GM21528 (cell line): ENCODE data around the gene HMGXB4.

Experiments
- ATAC-seq: cut with Tn5 transposase; IDR thresholded peaks from one replicate; pipeline ENCODE4 v1.9.1; 2021; ENCODE audit warnings: mild to moderate bottlenecking, moderate library complexity; ENCODE audit not compliant: unreplicated experiment, low FRiP score

The HMGXB4 gene

DNA sequence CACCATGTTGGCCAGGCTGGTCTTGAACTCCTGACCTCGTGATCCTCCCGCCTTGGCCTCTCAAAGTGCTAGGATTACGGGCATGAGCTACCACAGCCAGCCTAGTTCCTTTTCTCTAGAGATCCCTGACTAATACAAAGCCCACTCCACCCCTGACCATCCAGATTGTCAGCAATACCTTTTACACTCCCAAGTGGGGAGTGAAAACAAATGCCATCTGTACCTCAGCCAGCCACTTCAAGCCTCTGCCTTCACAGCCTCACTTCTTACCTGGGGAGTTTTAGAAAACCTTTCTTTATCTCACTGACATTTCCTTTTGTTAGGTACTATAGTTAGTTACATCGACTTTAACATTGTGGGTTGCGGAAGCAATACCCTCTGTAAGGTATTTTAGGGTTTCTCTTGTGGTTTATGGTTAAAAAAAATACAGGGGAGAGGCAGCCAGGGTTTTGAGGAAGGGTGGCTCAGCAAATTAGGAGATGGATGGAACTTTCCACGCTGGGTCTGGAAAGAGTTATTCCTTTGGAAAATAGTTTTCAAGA, 51.3 kb downstream of the HMGXB4 start:
- ATAC-seq, result peak; percentile 39

GRCh38 chr22:35310556-35311550, 53.6 kb downstream of the HMGXB4 start:
- no peak for ATAC-seq

- ATAC-seq, result no peak
These were observed 54.3 kb downstream of the HMGXB4 start for GRCh38 chr22:35311551-35311999.

DNA sequence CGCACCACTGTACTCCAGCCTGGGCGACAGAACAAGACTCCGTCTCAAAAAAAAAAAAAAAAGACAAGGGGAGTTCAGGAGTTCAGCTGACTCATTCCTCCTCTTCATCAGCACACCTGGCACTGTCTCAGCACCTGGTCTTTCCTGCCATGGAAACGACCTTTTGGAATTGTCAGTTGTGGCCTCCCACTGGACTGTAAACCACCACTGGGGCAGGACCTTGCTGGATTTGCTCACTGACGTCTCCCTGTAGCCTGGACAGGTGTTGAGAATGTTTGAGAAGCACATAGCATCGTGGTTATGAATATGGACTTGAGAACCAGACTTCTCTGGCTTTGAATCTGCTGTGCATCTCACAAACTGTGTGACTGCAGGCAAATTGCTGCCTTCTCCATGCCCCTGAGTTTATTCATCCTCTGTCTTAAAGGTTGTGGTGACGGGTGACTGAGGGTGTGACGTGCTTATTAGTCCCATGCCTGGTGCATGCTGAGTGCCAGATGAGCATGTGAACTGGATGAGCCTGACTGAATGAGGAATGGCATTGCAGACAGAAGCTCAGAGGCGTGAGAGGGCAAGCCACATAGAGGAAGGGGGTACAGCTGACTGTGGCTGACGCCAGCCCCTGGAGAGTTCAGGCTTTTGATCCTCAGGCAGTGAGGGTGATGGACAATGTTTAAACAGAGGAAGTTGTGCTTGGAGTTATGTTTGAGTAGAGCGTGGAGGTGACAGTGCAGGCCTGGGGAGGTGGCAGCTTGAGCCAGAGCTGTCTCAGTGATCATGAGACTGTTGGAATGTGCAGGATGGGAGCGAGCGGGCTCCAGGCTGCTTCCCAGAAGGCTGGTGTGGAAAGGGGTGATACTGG, 55.1 kb downstream of the HMGXB4 start:
- no peak for ATAC-seq

- ATAC-seq, result no peak
These were observed 56.2 kb downstream of the HMGXB4 start for GRCh38 chr22:35313311-35314121.

DNA sequence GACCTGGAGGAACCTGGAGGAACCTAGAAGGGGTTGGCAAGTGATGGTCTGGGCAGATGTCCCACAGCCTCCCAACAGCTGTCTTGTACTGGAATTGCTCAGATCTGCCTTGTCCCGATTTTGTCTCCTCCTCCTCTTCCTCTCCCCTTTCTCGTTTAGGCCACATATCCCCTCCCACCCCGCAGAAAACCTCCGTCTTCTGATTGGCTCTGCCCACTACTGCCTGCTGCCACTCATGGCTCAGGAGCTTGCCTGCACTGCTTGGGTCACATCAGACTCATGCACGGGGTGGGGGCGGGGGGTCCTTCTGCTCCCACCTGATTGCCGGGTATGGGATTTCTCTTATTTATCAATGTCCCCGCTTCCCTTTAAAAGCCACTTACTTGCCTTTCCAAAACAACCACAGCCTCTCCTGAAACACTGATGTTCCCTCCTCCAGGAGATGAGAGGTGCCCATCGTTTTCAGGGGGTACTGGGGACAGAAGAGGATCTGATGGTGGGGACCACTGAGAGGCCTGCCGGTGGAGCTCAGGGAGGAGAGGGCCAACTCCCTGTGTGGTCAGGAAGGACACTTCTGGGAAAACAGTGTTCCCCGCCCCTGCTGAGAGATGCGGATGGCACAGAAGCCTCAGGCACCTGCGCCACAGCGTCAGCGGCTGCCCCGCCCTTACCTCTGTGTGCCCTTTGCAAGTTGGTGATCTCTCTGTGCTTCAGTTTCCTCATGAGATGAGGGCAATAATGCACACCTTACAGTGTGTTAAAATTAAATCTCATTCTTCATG, 57.1 kb downstream of the HMGXB4 start:
- ATAC-seq, result no peak

DNA sequence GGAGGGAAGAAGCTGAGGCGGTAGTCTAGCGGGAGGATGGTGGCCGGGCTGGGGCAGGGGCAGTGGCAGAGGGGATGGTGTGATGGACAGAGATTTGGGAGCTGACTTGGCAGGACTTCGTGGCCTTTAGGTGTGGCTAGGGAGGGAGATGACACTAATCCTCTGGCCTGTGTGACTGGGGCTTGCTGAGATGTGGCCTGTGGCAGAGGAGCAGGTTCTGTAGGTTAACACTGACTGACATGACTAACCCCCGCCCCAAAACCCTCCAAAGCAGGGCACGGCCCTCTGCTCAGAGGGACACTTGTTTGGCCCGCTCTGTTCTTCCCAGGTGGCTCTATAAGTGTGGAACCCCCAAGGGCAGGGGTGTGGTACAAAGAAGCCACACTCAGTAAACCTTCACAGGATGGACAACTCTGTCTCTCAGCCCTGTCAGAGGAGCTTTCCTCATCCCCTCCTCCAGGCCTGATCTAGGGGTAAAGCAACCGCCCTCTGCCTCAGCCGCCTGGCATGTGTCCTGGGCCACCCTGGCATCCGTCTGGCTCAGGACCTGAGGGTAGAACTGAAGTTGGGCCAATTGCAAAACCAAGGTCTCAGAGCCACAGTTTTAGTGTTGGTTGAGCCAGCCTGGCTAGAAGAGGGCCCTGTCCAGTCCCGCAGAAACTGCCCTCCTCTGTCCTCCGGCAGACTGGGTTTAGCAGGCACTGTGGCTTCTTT, 58.0 kb downstream of the HMGXB4 start:
- ATAC-seq, result no peak

DNA sequence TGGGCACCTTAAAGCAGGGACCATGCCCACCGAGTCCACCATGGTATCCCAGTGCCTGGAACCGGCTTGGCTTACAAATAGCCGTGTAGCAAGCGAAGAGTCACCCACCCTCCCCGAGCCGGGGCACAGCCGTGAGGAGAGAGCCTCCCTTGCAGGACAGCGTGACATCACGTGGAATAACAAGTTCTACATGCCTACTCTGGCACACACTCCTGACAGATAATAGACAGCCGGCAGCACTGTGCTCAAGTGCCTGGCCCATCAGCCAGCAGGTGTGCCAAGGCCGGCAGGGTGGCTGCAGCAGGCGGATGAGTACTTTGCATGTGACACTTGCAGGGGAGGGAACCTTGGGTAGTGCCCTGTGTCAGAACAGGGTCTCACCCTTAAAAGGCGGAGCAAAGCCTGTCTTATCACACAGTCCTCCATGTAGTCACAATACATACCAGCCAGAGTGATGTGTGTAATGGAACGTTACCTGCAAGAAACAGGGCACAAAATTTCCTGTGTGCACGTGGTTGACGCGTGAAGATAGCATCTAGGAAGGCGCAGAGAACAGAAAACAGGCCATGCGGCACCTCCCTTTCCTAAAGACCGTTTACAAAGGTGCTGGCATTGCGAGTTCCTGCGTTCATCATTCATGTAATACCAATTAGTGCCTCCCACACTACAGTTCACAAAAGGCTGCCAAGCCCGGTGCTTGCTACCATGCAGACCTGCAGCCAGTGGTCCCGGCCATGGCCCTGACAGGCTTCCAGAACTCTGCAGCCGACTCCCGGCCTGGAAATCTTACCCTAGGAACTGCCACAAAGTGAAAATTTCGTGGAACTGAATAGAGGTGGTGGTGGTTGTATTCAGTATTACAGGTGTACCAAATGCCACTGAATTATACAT, 58.8 kb downstream of the HMGXB4 start:
- no peak for ATAC-seq

DNA sequence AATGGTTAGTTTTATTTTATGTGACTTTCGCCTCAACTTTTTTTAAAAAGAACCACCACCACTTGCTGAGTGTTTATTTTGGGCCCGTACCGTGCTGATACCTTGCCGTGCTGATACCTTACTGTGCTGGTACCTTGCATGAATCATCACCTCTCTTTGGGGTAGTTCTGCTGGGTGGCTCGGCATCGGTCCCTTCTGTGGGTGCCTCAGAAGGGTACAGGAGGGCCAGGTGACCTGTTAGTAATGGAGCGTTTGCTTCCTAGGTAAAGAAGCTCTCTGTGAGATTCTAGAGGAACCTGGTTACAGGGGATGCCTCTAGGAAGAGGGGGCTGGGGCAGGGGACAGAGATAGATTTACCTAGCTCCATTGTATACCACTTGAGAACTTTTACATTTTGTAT, 59.5 kb downstream of the HMGXB4 start:
- no peak for ATAC-seq

GRCh38 chr22:35317680-35318290, 60.5 kb downstream of the HMGXB4 start:
- no peak for ATAC-seq

- ATAC-seq, result no peak
These were observed 61.3 kb downstream of the HMGXB4 start for GRCh38 chr22:35318346-35319215.

DNA sequence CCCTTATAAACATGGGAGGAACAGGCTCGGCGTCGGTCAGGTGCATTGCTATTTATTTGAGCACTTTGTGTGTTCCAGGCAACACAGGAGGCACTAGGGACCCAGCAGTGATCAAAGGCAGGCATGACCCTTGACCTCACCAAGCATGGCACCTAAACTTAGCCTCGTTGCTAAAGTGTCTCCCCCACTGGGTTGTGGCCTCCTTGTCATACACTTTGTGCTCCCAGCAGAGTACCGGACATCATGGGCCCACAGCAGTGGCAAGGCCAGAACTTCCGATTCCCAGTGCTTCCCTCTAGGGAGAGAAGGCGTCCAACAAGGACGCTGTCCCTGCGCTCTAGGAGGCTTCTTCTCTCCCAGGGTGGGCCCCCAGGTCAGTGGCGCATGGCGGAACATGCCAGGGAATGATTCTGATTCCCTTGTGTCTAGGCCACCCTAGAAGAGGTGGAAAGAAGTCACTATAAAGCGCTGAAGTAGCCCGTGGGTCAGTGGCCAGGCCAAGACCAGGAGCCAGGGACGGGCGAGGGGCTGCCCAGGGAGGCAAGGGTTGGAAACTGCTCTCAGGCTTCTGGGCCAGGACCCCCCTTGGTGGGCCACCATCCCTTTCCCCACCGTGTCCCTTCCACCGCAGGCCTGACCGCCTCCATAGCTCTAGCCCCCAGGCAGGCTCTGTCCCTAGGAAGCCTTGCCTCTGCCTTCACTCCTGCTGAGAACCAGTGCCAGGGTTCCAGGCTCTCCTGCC, 62.1 kb downstream of the HMGXB4 start:
- no peak for ATAC-seq

DNA sequence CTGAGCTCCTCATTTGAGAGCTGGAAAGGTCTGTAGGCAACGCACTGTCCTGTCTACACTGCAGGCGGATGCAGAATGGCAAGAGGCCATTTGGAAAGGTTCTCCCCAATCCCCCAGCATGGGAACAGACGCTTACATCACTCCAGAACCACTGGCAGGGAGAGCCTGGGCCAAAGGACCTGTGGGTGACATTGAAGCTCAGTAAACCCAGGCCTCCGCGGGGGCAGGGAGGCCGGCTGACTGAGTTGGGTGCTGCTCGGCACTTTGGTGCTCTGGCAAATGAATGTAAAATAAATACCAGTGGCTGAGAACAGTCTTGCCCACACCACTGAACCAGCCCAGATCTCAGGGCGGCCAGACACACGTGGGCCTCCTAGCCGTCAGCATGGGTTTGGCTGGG, 64.8 kb downstream of the HMGXB4 start:
- no peak for ATAC-seq

- ATAC-seq, result no peak
These were observed 65.6 kb downstream of the HMGXB4 start for GRCh38 chr22:35322893-35323292.

DNA sequence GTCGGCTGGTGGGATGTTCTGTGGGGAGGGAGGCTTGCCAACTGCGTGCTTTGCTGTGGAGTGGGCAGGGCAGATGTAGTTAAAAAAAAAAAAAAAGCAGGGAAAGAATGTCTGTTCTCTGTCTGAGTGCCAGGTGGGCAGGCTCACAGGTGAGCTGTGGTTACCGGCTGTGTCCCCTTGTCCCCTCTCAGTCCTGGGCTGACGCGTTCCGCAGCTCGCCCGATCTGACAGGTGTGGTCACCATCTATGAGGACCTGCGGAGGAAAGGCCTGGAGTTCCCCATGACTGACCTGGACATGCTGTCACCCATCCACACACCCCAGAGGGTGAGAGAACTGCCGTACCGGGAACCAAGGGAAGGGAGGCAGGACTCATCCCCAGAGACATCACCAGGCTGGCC, 66.0 kb downstream of the HMGXB4 start:
- no peak for ATAC-seq

GRCh38 chr22:35324067-35324466, 66.8 kb downstream of the HMGXB4 start:
- no peak for ATAC-seq
